Gastroesophageal sphincter (tissue), 3 donors: ENCODE results near the gene FHAD1.

Source experiments
- CTCF ChIP-seq, 4 experiments: fragments of 200-600 bp in 2 of 4; fragments of 450-650 bp in 2 of 4; sonication (generic) in 1 of 4; IDR thresholded peaks; one replicate each; pipeline ENCODE4 v1.5.1; 2017 to 2019; ENCODE audit warnings: antibody characterized with exemption in 4 of 4, mild to moderate bottlenecking in 2 of 4, moderate library complexity in 2 of 4
- EP300 ChIP-seq: sonication (generic); formaldehyde crosslinking; IDR thresholded peaks from one replicate; pipeline ENCODE4 v1.6.1; 2017; ENCODE audit warnings: antibody characterized with exemption, mild to moderate bottlenecking
- POLR2A ChIP-seq, 2 donors: fragments of 450-650 bp; IDR thresholded peaks; one replicate each; pipeline ENCODE4 v1.6.1; 2017; ENCODE audit warnings: antibody characterized with exemption in 2 of 2, mild to moderate bottlenecking in 2 of 2, moderate library complexity in 1 of 2

DNA sequence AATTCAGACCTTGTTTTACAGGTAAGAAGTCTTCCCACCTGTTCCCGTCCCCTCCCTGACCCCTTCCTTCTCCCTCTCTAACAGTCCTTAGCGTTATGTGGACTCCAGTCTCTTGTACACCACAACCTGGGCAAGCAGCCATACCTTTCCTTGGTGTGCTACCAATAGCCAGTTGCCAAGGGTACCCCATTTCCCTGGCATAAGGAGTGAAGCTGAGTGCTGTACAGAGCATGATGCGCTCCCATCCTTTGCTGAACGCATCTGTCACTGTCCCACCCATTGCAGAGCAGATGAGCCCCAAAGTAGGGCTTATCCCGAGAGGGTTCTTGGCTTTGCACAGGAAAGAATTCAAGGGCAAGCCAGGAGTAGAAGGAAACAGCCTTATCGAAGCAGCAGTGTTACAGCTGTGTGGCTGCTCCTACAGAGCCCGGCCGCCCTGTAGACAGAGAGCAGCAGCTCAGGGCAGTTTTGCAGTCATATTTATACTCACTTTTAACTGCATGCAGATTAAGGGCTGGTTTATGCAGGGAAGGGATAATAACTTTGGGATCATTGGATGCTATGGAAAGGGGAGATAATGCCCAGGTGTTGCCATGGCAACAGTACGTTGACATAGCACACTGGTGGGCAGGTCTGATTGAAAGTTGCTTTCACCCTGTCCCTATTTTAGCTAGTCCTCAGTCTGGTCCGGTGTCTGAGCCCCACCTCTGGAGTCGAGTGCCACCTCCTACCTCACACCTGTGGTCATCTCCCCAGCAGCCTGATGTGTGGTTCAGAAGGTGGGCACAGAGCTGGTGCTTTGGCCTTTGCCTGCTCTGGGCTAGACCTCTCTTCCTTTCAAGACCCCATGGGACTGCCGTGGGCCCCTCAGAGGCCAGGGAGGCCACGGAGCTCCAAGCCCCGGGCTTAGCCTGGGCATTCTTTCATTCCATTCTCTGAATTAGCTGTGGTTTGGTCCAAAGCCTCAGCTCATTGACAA is 5.1 kb downstream of the FHAD1 start:
- TF ChIP-seq CTCF (IDR thresholded peaks at IDR 0.05) = no peak
- no peak for TF ChIP-seq POLR2A (IDR thresholded peaks at IDR 0.05)
- no peak for TF ChIP-seq EP300
